B cell (primary cell): Measurements from ENCODE around the gene STK24. TPM values are rescaled to one million over a fixed set of nuclear protein-coding genes. Genes with fewer than 3 reads are reported as not detected.

Experiments
- ATAC-seq: fragments of 200-7000 bp; cut with Tn5 transposase; one replicate; pipeline ENCODE4 v1.10.0; 2021; ENCODE audit warnings: low read depth, mild to moderate bottlenecking, moderate number of reproducible peaks, moderate library complexity
- CTCF ChIA-PET: fragments of 350-600 bp; sonication (Branson Sonifier 250); formaldehyde crosslinking; loops from one replicate; lab custom pipeline; 2021; ENCODE audit warnings: antibody characterized with exemption, inconsistent platforms; lab: Charles Lee
- POLR2A ChIA-PET: fragments of 350-600 bp; sonication (Branson Sonifier 250); formaldehyde crosslinking; loops from one replicate; lab custom pipeline; 2021; ENCODE audit warnings: antibody characterized with exemption; lab: Charles Lee
- DNase-seq: peaks from one replicate; pipeline ENCODE4 v3.0.0; 2013
- H2AFZ ChIP-seq: 2 replicates; pipeline ENCODE4 v1.6.1; 2012; ENCODE audit warnings: mild to moderate bottlenecking, low read depth, low read length; ENCODE audit not compliant: insufficient read depth, poor library complexity, severe bottlenecking
- H3K27ac ChIP-seq, 2 donors: 1 replicate in 1 of 2; 2 replicates in 1 of 2; pipeline ENCODE4 v1.5.1; 2012 to 2013; ENCODE audit warnings: low read length in 2 of 2, mild to moderate bottlenecking in 2 of 2, moderate library complexity in 1 of 2
- H3K27me3 ChIP-seq, 4 experiments: fragments of 200-600 bp in 1 of 4; sonication (generic) in 1 of 4; replicated peaks in 1 of 4; 1 replicate in 2 of 4; 2 replicates in 2 of 4; pipeline versions ENCODE4 v1.6.1 to v1.7.0; 2013 to 2016; ENCODE audit warnings: low read length in 3 of 4, mild to moderate bottlenecking in 2 of 4, mixed read lengths in 1 of 4, moderate library complexity in 1 of 4; ENCODE audit not compliant: insufficient read depth in 4 of 4, control insufficient read depth in 3 of 4; ENCODE audit errors: control extremely low read depth in 1 of 4
- H3K36me3 ChIP-seq, 2 experiments: replicated peaks in 1 of 2; 1 replicate in 1 of 2; 2 replicates in 1 of 2; pipeline versions ENCODE4 v1.6.1 to v1.7.1; 2013; ENCODE audit warnings: low read length in 1 of 2; ENCODE audit not compliant: insufficient read depth in 2 of 2, control insufficient read depth in 1 of 2; ENCODE audit errors: control extremely low read depth in 1 of 2, extremely low read depth in 1 of 2
- H3K4me1 ChIP-seq, 2 donors: fragments of 200-600 bp in 1 of 2; sonication (generic) in 1 of 2; 1 replicate in 1 of 2; 2 replicates in 1 of 2; pipeline versions ENCODE4 v1.5.1 to v1.6.1; 2013 to 2017; ENCODE audit warnings: low read length in 2 of 2; ENCODE audit not compliant: control insufficient read depth in 2 of 2, insufficient read depth in 2 of 2
- H3K4me2 ChIP-seq: replicated peaks from 2 replicates; pipeline ENCODE3; 2012; ENCODE audit warnings: mild to moderate bottlenecking, low read depth, low read length; ENCODE audit not compliant: poor library complexity, severe bottlenecking
- H3K4me3 ChIP-seq, 5 experiments: fragments of 200-600 bp in 1 of 5; sonication (generic) in 1 of 5; 1 replicate in 3 of 5; 2 replicates in 2 of 5; pipeline versions ENCODE4 v1.5.1 to v1.7.0; 2011 to 2016; ENCODE audit warnings: low read length in 4 of 5, mild to moderate bottlenecking in 4 of 5, low read depth in 2 of 5, control low read depth in 1 of 5, moderate library complexity in 1 of 5; ENCODE audit not compliant: insufficient read depth in 1 of 5; ENCODE audit errors: control extremely low read depth in 1 of 5, extremely low read depth in 1 of 5
- H3K79me2 ChIP-seq: fragments of 200-600 bp; sonication (generic); one replicate; pipeline ENCODE4 v1.6.0; 2016; ENCODE audit warnings: low read length; ENCODE audit not compliant: control insufficient read depth, insufficient read depth
- H3K9ac ChIP-seq: fragments of 200-600 bp; sonication (generic); 2 replicates; pipeline ENCODE4 v1.6.1; 2017; ENCODE audit warnings: mild to moderate bottlenecking, low read length, moderate library complexity
- H3K9me3 ChIP-seq, 3 donors: one replicate each; pipeline versions ENCODE4 v1.6.1 to v1.7.1; 2013; ENCODE audit warnings: low read length in 2 of 3; ENCODE audit not compliant: control insufficient read depth in 2 of 3, insufficient read depth in 1 of 3; ENCODE audit errors: control extremely low read depth in 1 of 3
- H4K20me1 ChIP-seq: 2 replicates; pipeline ENCODE4 v1.6.0; 2012; ENCODE audit warnings: mild to moderate bottlenecking, low read length; ENCODE audit not compliant: insufficient read depth, control insufficient read depth, poor library complexity, severe bottlenecking
- H3K27ac Mint-ChIP-seq: one replicate; pipeline ENCODE4 v1.8.0; 2021; ENCODE audit warnings: mixed read lengths
- H3K27me3 Mint-ChIP-seq: one replicate; pipeline ENCODE4 v1.8.0; 2021; ENCODE audit warnings: mixed read lengths
- H3K4me1 Mint-ChIP-seq: one replicate; pipeline ENCODE4 v1.8.0; 2021; ENCODE audit warnings: mixed read lengths
- H3K4me3 Mint-ChIP-seq: one replicate; pipeline ENCODE4 v1.8.0; 2021; ENCODE audit warnings: mixed read lengths
- H3K9me3 Mint-ChIP-seq: one replicate; pipeline ENCODE4 v1.8.0; 2022; ENCODE audit warnings: mixed read lengths; ENCODE audit not compliant: insufficient read depth
- CTCF ChIP-seq: fragments of 200-600 bp; IDR thresholded peaks from one replicate; pipeline ENCODE4 v1.8.0; 2022; ENCODE audit warnings: antibody characterized with exemption, mild to moderate bottlenecking
- EZH2 ChIP-seq: IDR thresholded peaks from 2 replicates; pipeline ENCODE4 v1.6.1; 2012; ENCODE audit warnings: borderline replicate concordance, low read depth, mild to moderate bottlenecking, moderate library complexity, low read length; ENCODE audit not compliant: insufficient read depth, poor library complexity, severe bottlenecking
- WGBS: methylation state at CpG from one replicate; pipeline ENCODE4 v1.1.5; 2013; ENCODE audit warnings: missing lambda C conversion rate; ENCODE audit not compliant: insufficient coverage; 5-methylcytosine and 5-hydroxymethylcytosine counted together
- intact Hi-C: fragments of 100-400 bp; cut with micrococcal nuclease; formaldehyde crosslinking; loops from one replicate; pipeline ENCODE4 v1.10.0; 2022
- polyA plus RNA-seq: library from polyadenylated mRNA; depleted of rRNA; stranded (reverse); fragments of >200 nt; gene quantifications from 2 replicates; pipeline ENCODE4 v1.2.3, GENCODE V29; 2012
- total RNA-seq, 2 donors: library from RNA; stranded (reverse); fragments of 120-200 nt in 1 of 2; gene quantifications; 1 replicate in 1 of 2; 2 replicates in 1 of 2; pipeline versions ENCODE4 v1.2.3 to v1.2.4, GENCODE V29; 2013 to 2022

STK24 gene
- total and polyA plus RNA-seq, 2 donors (not counting 1 experiment from before 2014, with no cell fraction given): 47.2 to 117 TPM

- no peaks in the 10 kb centered on the region for H3K79me2 ChIP-seq
- intact Hi-C loops: no loop called here
- Mint-ChIP-seq H3K27ac (no peak overlapping the region), H3K9me3 (no peaks in the 10 kb centered on the region), H3K4me1 (no peaks in the 10 kb centered on the region), H3K27me3 (peaks cover 21% of the 10 kb centered on the region), H3K4me3 (no peak overlapping the region)
- H3K4me1 ChIP-seq: no peaks in the 10 kb centered on the region
- H3K27me3 ChIP-seq: no peaks in the 10 kb centered on the region
- ChIA-PET CTCF (no interaction called here), POLR2A (no interaction called here)
- no peak overlapping the region for H3K27ac ChIP-seq
- no peak for ATAC-seq
- no peak overlapping the region for H2AFZ ChIP-seq
- peaks cover 0 to 4% (median 0%) of the 10 kb centered on the region in 3 donors for H3K9me3 ChIP-seq
- H3K4me2 ChIP-seq: no peak overlapping the region
- no peak overlapping the region for H3K4me3 ChIP-seq
- H4K20me1 ChIP-seq: no peaks in the 10 kb centered on the region
- DNase-seq: no peak
- WGBS: no CpG with 5 or more reads among the region's 1 CpG
- TF ChIP-seq EZH2: no peak
- TF ChIP-seq CTCF: no peak
- H3K36me3 ChIP-seq: no peaks in the 10 kb centered on the region
- no peak overlapping the region for H3K9ac ChIP-seq
These were observed 36.7 kb upstream of the STK24 start for GRCh38 chr13:98613591-98613990.

DNA sequence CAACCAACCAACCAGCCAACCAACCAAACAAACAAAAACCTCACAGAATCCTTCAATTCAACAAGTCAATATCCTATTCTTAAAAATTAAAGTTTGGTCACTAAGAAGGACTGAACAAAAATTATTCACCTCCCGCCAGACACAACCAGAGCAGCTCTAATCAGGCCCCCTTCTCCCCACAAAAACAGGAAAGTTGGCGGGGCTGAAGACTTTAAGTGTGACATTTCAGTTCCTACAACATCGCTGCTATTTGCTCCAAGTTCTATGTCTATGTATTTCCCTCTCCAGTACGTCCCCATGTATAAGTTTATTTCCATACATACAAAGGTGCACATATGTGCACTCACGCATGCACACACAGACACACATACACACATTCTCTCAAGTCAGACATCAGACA, 32.8 kb upstream of the STK24 start:
- no peak overlapping the region for H3K4me3 Mint-ChIP-seq
- H3K4me1 Mint-ChIP-seq: no peaks in the 10 kb centered on the region
- Histone ChIP-seq H3K4me2 (no peak overlapping the region), H2AFZ (no peak overlapping the region), H3K4me1 (no peaks in the 10 kb centered on the region), H3K9me3 (no peaks in the 10 kb centered on the region), H3K9ac (no peak overlapping the region), H3K36me3 (no peaks in the 10 kb centered on the region), H3K27ac (no peak overlapping the region), H4K20me1 (no peaks in the 10 kb centered on the region), H3K4me3 (no peak overlapping the region), H3K27me3 (no peaks in the 10 kb centered on the region), H3K79me2 (no peaks in the 10 kb centered on the region)
- 83% methylated on average over 1 of the region's 5 CpGs for WGBS
- DNase-seq (no peak), ATAC-seq (no peak)
- ChIA-PET POLR2A (no interaction called here), CTCF (no interaction called here)
- no peak for TF ChIP-seq CTCF
- TF ChIP-seq EZH2: no peak
- no peaks in the 10 kb centered on the region for H3K9me3 Mint-ChIP-seq
- intact Hi-C loops: no loop called here
- peaks cover 21% of the 10 kb centered on the region for H3K27me3 Mint-ChIP-seq
- no peak overlapping the region for H3K27ac Mint-ChIP-seq
